HCT116 (cell line): ENCODE measurements around the gene RNPEP. TPM values are rescaled to one million over a fixed set of nuclear protein-coding genes. Genes with fewer than 3 reads are reported as not detected.

Source experiments
- ATAC-seq: fragments of 200-7000 bp; cut with Tn5 transposase; 2 replicates; pipeline ENCODE4 v1.9.1; 2020; ENCODE audit warnings: mild to moderate bottlenecking, moderate library complexity
- BruUV-seq: library from RNA; stranded (reverse); fragments of 400-500 nt; replicated peaks from 2 replicates; lab custom pipeline; 2021; lab: Mats Ljungman, UMichigan
- CTCF ChIA-PET: fragments of 300-600 bp; sonication (Branson Sonifier 250); formaldehyde crosslinking; loops from one replicate; lab custom pipeline; 2021; ENCODE audit warnings: antibody characterized with exemption; lab: Charles Lee
- POLR2A ChIA-PET: fragments of 300-600, 350-600 bp; sonication (Branson Sonifier 250); formaldehyde crosslinking; loops from one replicate; lab custom pipeline; 2021; ENCODE audit warnings: antibody characterized with exemption; lab: Charles Lee
- RAD21 ChIA-PET, 2 experiments: fragments of 300-600 bp; sonication (Branson Sonifier 250); formaldehyde crosslinking; loops; one replicate each; lab custom pipeline; 2023; ENCODE audit warnings: low total read pairs in 2 of 2; ENCODE audit not compliant: uncharacterized antibody in 2 of 2, unreplicated experiment in 2 of 2, low non-redundant PET in 1 of 2; lab: Charles Lee
- DNase-seq: peaks from one replicate; pipeline ENCODE4 v3.0.0-alpha.2; 2010; ENCODE audit warnings: low read depth, low spot score
- H2AFZ ChIP-seq: fragments of 200-600 bp; shearing (Covaris generic), sonication (generic); 2 replicates; pipeline ENCODE4 v1.6.1; 2017; ENCODE audit warnings: low read depth, mixed run types, mixed read lengths, antibody characterized with exemption, low read length; ENCODE audit not compliant: poor library complexity, severe bottlenecking
- H3K27ac ChIP-seq: 2 replicates; pipeline ENCODE4 v1.5.1; 2012; ENCODE audit warnings: low read depth, low read length
- H3K27me3 ChIP-seq: fragments of 200-600 bp; sonication (generic); 2 replicates; pipeline ENCODE4 v1.6.1; 2016; ENCODE audit warnings: mixed run types, low read length, mixed read lengths; ENCODE audit not compliant: insufficient read depth
- H3K36me3 ChIP-seq, 2 experiments: fragments of 200-500 bp in 1 of 2; fragments of 200-600 bp in 1 of 2; sonication (Bioruptor generic) in 1 of 2; sonication (generic) in 1 of 2; 2 replicates each; pipeline versions ENCODE4 v1.5.1 to v1.6.1; 2014 to 2016; ENCODE audit warnings: low read length in 2 of 2, inconsistent platforms in 1 of 2, mixed read lengths in 1 of 2, mixed run types in 1 of 2; ENCODE audit not compliant: insufficient read depth in 2 of 2, control insufficient read depth in 1 of 2
- H3K4me1 ChIP-seq, 2 experiments: fragments of 200-600 bp in 1 of 2; sonication (generic) in 1 of 2; 2 replicates each; pipeline versions ENCODE4 v1.5.1 to v1.6.1; 2012 to 2017; ENCODE audit warnings: low read length in 2 of 2, inconsistent platforms in 1 of 2, mild to moderate bottlenecking in 1 of 2, mixed read lengths in 1 of 2, mixed run types in 1 of 2, moderate library complexity in 1 of 2; ENCODE audit not compliant: insufficient read depth in 2 of 2, control insufficient read depth in 1 of 2
- H3K4me2 ChIP-seq: fragments of 200-600 bp; sonication (generic); 2 replicates; pipeline ENCODE4 v1.6.1; 2017; ENCODE audit warnings: mixed run types, low read length, mixed read lengths
- H3K4me3 ChIP-seq, 2 experiments: fragments of 200-600 bp in 1 of 2; sonication (generic) in 1 of 2; replicated peaks in 1 of 2; 2 replicates each; pipeline ENCODE4 v1.5.1; 2011 to 2016; ENCODE audit warnings: low read length in 2 of 2, control low read depth in 1 of 2, low read depth in 1 of 2, mild to moderate bottlenecking in 1 of 2, mixed read lengths in 1 of 2, mixed run types in 1 of 2
- H3K79me2 ChIP-seq: fragments of 200-600 bp; sonication (generic); 2 replicates; pipeline ENCODE4 v1.6.1; 2017; ENCODE audit warnings: mild to moderate bottlenecking, mixed run types, low read length, moderate library complexity, mixed read lengths; ENCODE audit not compliant: insufficient read depth
- H3K9ac ChIP-seq: fragments of 200-600 bp; sonication (generic); 2 replicates; pipeline ENCODE4 v1.6.1; 2016; ENCODE audit warnings: low read length, mixed read lengths
- H3K9me2 ChIP-seq: fragments of 200-600 bp; sonication (generic), shearing (Covaris generic); 2 replicates; pipeline ENCODE4 v1.6.1; 2017; ENCODE audit warnings: mixed run types, mild to moderate bottlenecking, moderate library complexity; ENCODE audit not compliant: insufficient read depth
- H3K9me3 ChIP-seq, 2 experiments: fragments of 200-500 bp in 1 of 2; fragments of 200-600 bp in 1 of 2; sonication (Bioruptor generic) in 1 of 2; sonication (generic) in 1 of 2; 2 replicates each; pipeline ENCODE4 v1.6.1; 2014 to 2017; ENCODE audit warnings: low read length in 2 of 2, mixed read lengths in 2 of 2, inconsistent platforms in 1 of 2, low read depth in 1 of 2, mild to moderate bottlenecking in 1 of 2, mixed run types in 1 of 2, moderate library complexity in 1 of 2; ENCODE audit not compliant: control insufficient read depth in 1 of 2, insufficient read depth in 1 of 2
- H4K20me1 ChIP-seq: fragments of 200-600 bp; sonication (generic), shearing (Covaris generic); 2 replicates; pipeline ENCODE4 v1.6.1; 2017; ENCODE audit warnings: mixed run types, mild to moderate bottlenecking, moderate library complexity; ENCODE audit not compliant: insufficient read depth
- CEBPB ChIP-seq: IDR thresholded peaks from 2 replicates; pipeline ENCODE4 v1.6.1; 2012; ENCODE audit warnings: low read depth
- FOSL1 ChIP-seq: IDR thresholded peaks from 2 replicates; pipeline ENCODE4 v1.6.1; 2012; ENCODE audit warnings: low read depth
- MAX ChIP-seq: IDR thresholded peaks from 2 replicates; pipeline ENCODE4 v1.6.1; 2012
- intact Hi-C: fragments of 100-400 bp; cut with micrococcal nuclease; formaldehyde crosslinking; loops from 2 replicates; pipeline ENCODE4 v1.10.0; 2022
- total RNA-seq: library from RNA; stranded (reverse); gene quantifications from one replicate; pipeline ENCODE4 v1.2.1, GENCODE V29; 2021; ENCODE audit not compliant: unreplicated experiment

The RNPEP gene
- total RNA-seq, 1 experiment from 2014 or later, result 85.9 TPM

GRCh38 chr1:201985355-201985754 is 2.9 kb downstream of the RNPEP start:
- RAD21 ChIA-PET, result no interaction called here
- Histone ChIP-seq H3K4me3 (no peak overlapping the region), H3K4me1 (peaks cover 5 to 23% of the 10 kb centered on the region in 2 experiments), H2AFZ (no peak overlapping the region), H4K20me1 (no peaks in the 10 kb centered on the region), H3K36me3 (peaks cover 16 to 20% of the 10 kb centered on the region in 2 experiments), H3K4me2 (no peak overlapping the region), H3K27ac (no peak overlapping the region), H3K9ac (no peak overlapping the region), H3K9me2 (no peaks in the 10 kb centered on the region), H3K79me2 (peaks cover 42% of the 10 kb centered on the region), H3K27me3 (no peaks in the 10 kb centered on the region), H3K9me3 (no peaks in the 10 kb centered on the region)
- DNase-seq, result no peak
- TF ChIP-seq MAX (no peak), FOSL1 (no peak)
- CTCF ChIA-PET, result interaction anchor here (1.4 to 1.9 kb wide), 2 partner anchors 89 to 150 kb away, joined by 3 to 5 read pairs; no protein-coding TSS in a partner anchor
- BruUV-seq, result no TSS peak
- no peak for ATAC-seq
- intact Hi-C loops, result no loop called here
- POLR2A ChIA-PET, result interaction anchor here (2.9 kb wide), 1 partner anchor 25 kb away, joined by 12 read pairs; the partner anchor contains the start of gene ELF3

GRCh38 chr1:201988601-201989000 is 6.2 kb downstream of the RNPEP start:
- no peak for ATAC-seq
- RAD21 ChIA-PET, result no interaction called here
- CTCF ChIA-PET, result no interaction called here
- no peaks in the 10 kb centered on the region for H3K9me3 ChIP-seq
- H3K4me1 ChIP-seq, result peaks cover 0 to 11% of the 10 kb centered on the region in 2 experiments; a peak in 1 of 4 replicates
- H3K79me2 ChIP-seq, result peaks cover 35% of the 10 kb centered on the region
- peaks cover 37 to 41% of the 10 kb centered on the region in 2 experiments for H3K36me3 ChIP-seq
- POLR2A ChIA-PET, result no interaction called here
- no peak overlapping the region for H3K4me2 ChIP-seq
- TF ChIP-seq CEBPB, result no peak
- no peaks in the 10 kb centered on the region for H3K9me2 ChIP-seq
- H3K27me3 ChIP-seq, result no peaks in the 10 kb centered on the region
- intact Hi-C loops, result no loop called here
- H3K27ac ChIP-seq, result no peak overlapping the region
- H3K9ac ChIP-seq, result no peak overlapping the region
- DNase-seq, result no peak
- no peaks in the 10 kb centered on the region for H4K20me1 ChIP-seq
- no TSS peak for BruUV-seq
- no peak overlapping the region for H2AFZ ChIP-seq
- H3K4me3 ChIP-seq, result no peak overlapping the region
